ENCODE measurements around the gene ADCY2. TPM values are rescaled to one million over a fixed set of nuclear protein-coding genes. Genes with fewer than 3 reads are reported as not detected.

ADCY2 gene
- total RNA-seq, 1 experiment from 2014 or later = 0.34 TPM

- Histone ChIP-seq H3K4me3 (ENCODE audit: low read depth, low read length, poor library complexity, severe bottlenecking) (no peak overlapping the region), H3K27me3 (replicated peaks; ENCODE audit: insufficient read depth, low read depth, low read length, poor library complexity) (peaks cover 10% of the 10 kb centered on the region), H3K36me3 (ENCODE audit: insufficient read depth, low read length, poor library complexity, severe bottlenecking) (no peaks in the 10 kb centered on the region), H3K9me3 (ENCODE audit: low read depth, low read length, poor library complexity, severe bottlenecking) (no peaks in the 10 kb centered on the region), H3K4me1 (ENCODE audit: insufficient read depth, low read length, poor library complexity, severe bottlenecking) (no peaks in the 10 kb centered on the region), H3K27ac (ENCODE audit: low read depth, low read length, poor library complexity, severe bottlenecking) (no peak overlapping the region)
- intact Hi-C loops (cut with micrococcal nuclease; ENCODE audit: unreplicated experiment) = no loop called here
- ChIA-PET POLR2A (ENCODE audit: low non-redundant PET) (no interaction called here), CTCF (no interaction called here)
- no peak for TF ChIP-seq CTCF (conservative IDR thresholded peaks at IDR 0.05; ENCODE audit: low read depth, low read length)
- TF ChIP-seq EZH2 (IDR thresholded peaks at IDR 0.05; ENCODE audit: borderline replicate concordance, low read depth, low read length, poor library complexity, severe bottlenecking) = no peak
- no peak for DNase-seq (ENCODE audit: low spot score)
- BruUV-seq (replicated peaks) = no TSS peak
Observed at GRCh38 chr5:7808998-7809397, 413.1 kb downstream of the ADCY2 start.

GRCh38 chr5:7811715-7812114 lies 415.8 kb downstream of the ADCY2 start:
- Histone ChIP-seq H3K27ac (ENCODE audit: low read depth, low read length, poor library complexity, severe bottlenecking) (no peak overlapping the region), H3K36me3 (ENCODE audit: insufficient read depth, low read length, poor library complexity, severe bottlenecking) (no peaks in the 10 kb centered on the region), H3K4me1 (ENCODE audit: insufficient read depth, low read length, poor library complexity, severe bottlenecking) (no peaks in the 10 kb centered on the region), H3K4me3 (ENCODE audit: low read depth, low read length, poor library complexity, severe bottlenecking) (no peak overlapping the region), H3K27me3 (replicated peaks; ENCODE audit: insufficient read depth, low read depth, low read length, poor library complexity) (peaks cover 11% of the 10 kb centered on the region), H3K9me3 (ENCODE audit: low read depth, low read length, poor library complexity, severe bottlenecking) (no peaks in the 10 kb centered on the region)
- TF ChIP-seq EZH2 (IDR thresholded peaks at IDR 0.05; ENCODE audit: borderline replicate concordance, low read depth, low read length, poor library complexity, severe bottlenecking) (no peak), CTCF (conservative IDR thresholded peaks at IDR 0.05; ENCODE audit: low read depth, low read length) (no peak)
- intact Hi-C loops (cut with micrococcal nuclease; ENCODE audit: unreplicated experiment) = no loop called here
- no TSS peak for BruUV-seq (replicated peaks)
- CTCF ChIA-PET = no interaction called here
- no peak for DNase-seq (ENCODE audit: low spot score)
- POLR2A ChIA-PET (ENCODE audit: low non-redundant PET) = no interaction called here

GRCh38 chr5:7813007-7813406 lies 417.1 kb downstream of the ADCY2 start:
- Histone ChIP-seq H3K4me1 (ENCODE audit: insufficient read depth, low read length, poor library complexity, severe bottlenecking) (no peaks in the 10 kb centered on the region), H3K36me3 (ENCODE audit: insufficient read depth, low read length, poor library complexity, severe bottlenecking) (no peaks in the 10 kb centered on the region), H3K4me3 (ENCODE audit: low read depth, low read length, poor library complexity, severe bottlenecking) (no peak overlapping the region), H3K27ac (ENCODE audit: low read depth, low read length, poor library complexity, severe bottlenecking) (no peak overlapping the region), H3K9me3 (ENCODE audit: low read depth, low read length, poor library complexity, severe bottlenecking) (no peaks in the 10 kb centered on the region), H3K27me3 (replicated peaks; ENCODE audit: insufficient read depth, low read depth, low read length, poor library complexity) (peaks cover 11% of the 10 kb centered on the region)
- no peak for DNase-seq (ENCODE audit: low spot score)
- POLR2A ChIA-PET (ENCODE audit: low non-redundant PET) = no interaction called here
- CTCF ChIA-PET = no interaction called here
- TF ChIP-seq CTCF (conservative IDR thresholded peaks at IDR 0.05; ENCODE audit: low read depth, low read length) (no peak), EZH2 (IDR thresholded peaks at IDR 0.05; ENCODE audit: borderline replicate concordance, low read depth, low read length, poor library complexity, severe bottlenecking) (no peak)
- BruUV-seq (replicated peaks) = no TSS peak
- intact Hi-C loops (cut with micrococcal nuclease; ENCODE audit: unreplicated experiment) = no loop called here
